ENCODE results near the gene TCF4.

Gene TCF4

GRCh38 chr18:55243255-55243654 is 344.7 kb downstream of the TCF4 start:
- no peaks in the 10 kb centered on the region for H3K36me3 ChIP-seq (ENCODE audit: control insufficient read depth in 2 of 2, insufficient read depth in 1 of 2, low read length in 2 of 2)
- no peak overlapping the region for H3K27ac ChIP-seq (ENCODE audit: extremely low read depth, low read depth, low read length)
- H3K4me1 ChIP-seq (ENCODE audit: control insufficient read depth, insufficient read depth, low read length), result peaks cover 27% of the 10 kb centered on the region
- no peaks in the 10 kb centered on the region for H3K9me3 ChIP-seq (ENCODE audit: control insufficient read depth, insufficient read depth, low read depth, low read length)
- no peak overlapping the region for H3K4me3 ChIP-seq (ENCODE audit: low read depth, low read length)
- TF ChIP-seq ZBTB26 (tag by site-specific recombination; optimal IDR thresholded peaks at IDR 0.05), result no peak
- no peak for TF ChIP-seq ELK4 (IDR thresholded peaks at IDR 0.05; ENCODE audit: borderline replicate concordance, low read depth, low read length)
- no peak for TF ChIP-seq ZNF639 (tag by site-specific recombination; IDR thresholded peaks at IDR 0.05)
- TF ChIP-seq ZNF510 (tag by site-specific recombination; IDR thresholded peaks at IDR 0.05; ENCODE audit: insufficient replicate concordance), result no peak
- no peak for TF ChIP-seq PRDM10 (tag by site-specific recombination; IDR thresholded peaks at IDR 0.05)
- TF ChIP-seq FEZF1 (tag by site-specific recombination; IDR thresholded peaks at IDR 0.05), result no peak
- no peak for TF ChIP-seq ZNF529 (tag by site-specific recombination; IDR thresholded peaks at IDR 0.05; ENCODE audit: insufficient replicate concordance)
- TF ChIP-seq ZSCAN5A (tag by site-specific recombination; IDR thresholded peaks at IDR 0.05), result no peak
- no peak for TF ChIP-seq ATF2 (tag by site-specific recombination; IDR thresholded peaks at IDR 0.05; ENCODE audit: low read depth)
- TF ChIP-seq ZNF701 (tag by site-specific recombination; IDR thresholded peaks at IDR 0.05), result no peak
- TF ChIP-seq ZBTB48 (tag by site-specific recombination; IDR thresholded peaks at IDR 0.05), result no peak
- TF ChIP-seq AEBP2 (tag by site-specific recombination; IDR thresholded peaks at IDR 0.05; ENCODE audit: borderline replicate concordance), result no peak
- TF ChIP-seq ZNF530 (tag by site-specific recombination; IDR thresholded peaks at IDR 0.05; ENCODE audit: low read depth), result no peak
- TF ChIP-seq ZNF175 (tag by site-specific recombination; IDR thresholded peaks at IDR 0.05), result no peak
- CTCF ChIA-PET, result interaction anchor here (0.6 to 3.2 kb wide), 2 partner anchors 9 to 66 kb away, joined by 3 to 19 read pairs; no protein-coding TSS in a partner anchor
- POLR2A ChIA-PET, result no interaction called here
